CD4-positive, alpha-beta memory T cell (primary cell): Measurements from ENCODE around the gene NR3C2. TPM values are rescaled to one million over a fixed set of nuclear protein-coding genes. Genes with fewer than 3 reads are reported as not detected.

Experiments used
- CTCF ChIA-PET: fragments of 350-600 bp; sonication (Branson Sonifier 250); formaldehyde crosslinking; loops from one replicate; lab custom pipeline; 2021; ENCODE audit warnings: inconsistent platforms; ENCODE audit not compliant: partially characterized antibody; lab: Charles Lee
- POLR2A ChIA-PET: fragments of 350-600 bp; sonication (Branson Sonifier 250); formaldehyde crosslinking; loops from one replicate; lab custom pipeline; 2021; ENCODE audit not compliant: partially characterized antibody; lab: Charles Lee
- DNase-seq, 5 donors: peaks; one replicate each; pipeline versions ENCODE4 v3.0.0 to v3.0.0-alpha.2; 2020 to 2022; ENCODE audit warnings: mixed read lengths in 1 of 5
- H3K27ac ChIP-seq: one replicate; pipeline ENCODE4 v1.7.0; 2013; ENCODE audit warnings: low read depth, low read length
- H3K27me3 ChIP-seq: 2 replicates; pipeline ENCODE4 v1.7.0; 2013; ENCODE audit warnings: mild to moderate bottlenecking, low read length, moderate library complexity; ENCODE audit not compliant: insufficient read depth
- H3K36me3 ChIP-seq: 2 replicates; pipeline ENCODE4 v1.7.0; 2013; ENCODE audit warnings: mild to moderate bottlenecking, low read length, moderate library complexity; ENCODE audit not compliant: insufficient read depth
- H3K4me1 ChIP-seq: 2 replicates; pipeline ENCODE4 v1.7.0; 2013; ENCODE audit warnings: mild to moderate bottlenecking, low read length, moderate library complexity; ENCODE audit not compliant: insufficient read depth
- H3K4me3 ChIP-seq, 2 donors: one replicate each; pipeline ENCODE4 v1.7.0; 2013; ENCODE audit warnings: low read length in 2 of 2, mild to moderate bottlenecking in 1 of 2
- H3K9me3 ChIP-seq, 2 donors: one replicate each; pipeline ENCODE4 v1.7.0; 2013; ENCODE audit warnings: low read length in 2 of 2, control low read depth in 1 of 2; ENCODE audit not compliant: control insufficient read depth in 1 of 2
- H3K27ac Mint-ChIP-seq, 7 donors: one replicate each; pipeline ENCODE4 v1.8.0; 2020 to 2021; ENCODE audit warnings: mixed read lengths in 7 of 7, mild to moderate bottlenecking in 6 of 7, inconsistent platforms in 3 of 7, moderate library complexity in 3 of 7
- H3K27me3 Mint-ChIP-seq, 2 donors: one replicate each; pipeline ENCODE4 v1.8.0; 2020 to 2021; ENCODE audit warnings: mixed read lengths in 2 of 2
- H3K36me3 Mint-ChIP-seq, 2 donors: one replicate each; pipeline ENCODE4 v1.8.0; 2020 to 2021; ENCODE audit warnings: mixed read lengths in 2 of 2, inconsistent platforms in 1 of 2, mild to moderate bottlenecking in 1 of 2
- H3K4me1 Mint-ChIP-seq, 4 donors: one replicate each; pipeline ENCODE4 v1.8.0; 2020 to 2021; ENCODE audit warnings: mixed read lengths in 4 of 4, mild to moderate bottlenecking in 1 of 4
- H3K4me3 Mint-ChIP-seq, 8 donors: one replicate each; pipeline ENCODE4 v1.8.0; 2020 to 2021; ENCODE audit warnings: mixed read lengths in 8 of 8, mild to moderate bottlenecking in 7 of 8, moderate library complexity in 6 of 8, inconsistent platforms in 3 of 8
- H3K9me3 Mint-ChIP-seq, 8 donors: one replicate each; pipeline ENCODE4 v1.8.0; 2020 to 2021; ENCODE audit warnings: mixed read lengths in 8 of 8, mild to moderate bottlenecking in 5 of 8, inconsistent platforms in 3 of 8, moderate library complexity in 1 of 8
- intact Hi-C: fragments of 100-400 bp; cut with micrococcal nuclease; formaldehyde crosslinking; loops from one replicate; pipeline ENCODE4 v1.15.1; 2023
- polyA plus RNA-seq, 2 donors: library from polyadenylated mRNA; unstranded; fragments of 300-500 nt; fragmentation: Illumina TruSeq; gene quantifications; one replicate each; pipeline ENCODE4 v1.2.3, GENCODE V29; 2021
- total RNA-seq, 2 experiments: library from RNA; stranded (reverse); gene quantifications; one replicate each; pipeline ENCODE4 v1.2.3, GENCODE V29; 2021

Gene NR3C2
- total and polyA plus RNA-seq, 4 experiments from 2014 or later = 4.9 to 50.9 (median 26.8) TPM

DNA sequence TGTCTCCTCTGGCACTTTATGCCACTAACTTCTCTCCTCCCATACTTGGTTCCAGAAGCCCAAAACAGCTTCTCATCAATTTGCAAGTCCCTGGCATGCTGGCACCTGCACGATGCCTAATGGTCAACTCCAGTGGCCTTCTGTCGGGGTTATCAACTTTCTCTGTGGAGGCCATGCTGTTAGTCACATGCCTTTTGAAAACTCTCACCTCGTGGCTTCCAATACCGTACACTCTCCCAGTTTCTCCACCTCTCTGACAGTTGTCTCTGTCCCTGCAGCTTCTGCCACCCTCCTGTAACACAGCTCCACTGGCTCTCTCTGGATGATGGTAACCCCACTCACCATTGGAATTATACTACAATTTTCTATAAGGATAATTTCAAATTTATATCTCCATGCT, 324.0 kb downstream of the NR3C2 start:
- H3K27ac Mint-ChIP-seq = peak overlapping the region in 3 of 7 donors; percentile 23 to 47 (median 44)
- DNase-seq = no peak
- H3K4me1 Mint-ChIP-seq = peaks cover 9 to 55% (median 26%) of the 10 kb centered on the region in 4 donors
- ChIA-PET CTCF (no interaction called here), POLR2A (interaction anchor here (0.8 kb wide), 1 partner anchor 323 kb away, joined by 3 read pairs; no protein-coding TSS in a partner anchor)
- Histone ChIP-seq H3K4me1 (no peaks in the 10 kb centered on the region), H3K4me3 (no peak overlapping the region), H3K27me3 (no peaks in the 10 kb centered on the region), H3K36me3 (peaks cover 4% of the 10 kb centered on the region), H3K27ac (no peak overlapping the region), H3K9me3 (no peaks in the 10 kb centered on the region)
- no peaks in the 10 kb centered on the region for H3K27me3 Mint-ChIP-seq
- H3K4me3 Mint-ChIP-seq = no peak overlapping the region
- H3K9me3 Mint-ChIP-seq = peaks cover 0 to 6% (median 2%) of the 10 kb centered on the region in 8 donors
- intact Hi-C loops = no loop called here
- peaks cover 76 to 83% of the 10 kb centered on the region in 2 donors for H3K36me3 Mint-ChIP-seq

DNA sequence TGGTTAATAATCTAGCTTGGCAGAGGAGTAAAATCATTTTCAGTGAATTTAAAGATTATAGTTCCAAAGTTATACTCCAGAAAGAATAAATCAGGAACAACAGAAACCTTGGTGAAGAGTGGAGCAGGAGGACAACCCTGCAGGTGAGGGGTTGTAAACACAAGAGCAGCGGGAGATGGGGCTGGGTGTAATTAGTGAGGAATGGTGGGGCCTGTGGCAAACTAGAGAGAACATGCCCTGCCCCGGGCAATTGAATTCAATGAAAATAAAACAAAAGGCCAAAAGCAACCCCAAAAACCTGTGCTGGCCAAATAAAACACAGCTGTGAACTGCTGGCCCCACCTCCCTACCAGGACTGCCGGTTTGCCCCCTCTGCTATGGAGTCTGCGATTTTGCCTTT, 325.2 kb downstream of the NR3C2 start:
- no peaks in the 10 kb centered on the region for H3K27me3 ChIP-seq
- H3K9me3 ChIP-seq = no peaks in the 10 kb centered on the region
- H3K27ac Mint-ChIP-seq = peak overlapping the region in 5 of 7 donors; percentile 26 to 65 (median 60)
- ChIA-PET POLR2A (no interaction called here), CTCF (interaction anchor here (0.7 to 1.5 kb wide), 3 partner anchors 15 to 72 kb away, joined by 3 read pairs; no protein-coding TSS in a partner anchor)
- no peak overlapping the region for H3K27ac ChIP-seq
- peaks cover 16 to 62% (median 31%) of the 10 kb centered on the region in 4 donors for H3K4me1 Mint-ChIP-seq
- intact Hi-C loops = no loop called here
- no peaks in the 10 kb centered on the region for H3K9me3 Mint-ChIP-seq
- no peak for DNase-seq
- H3K36me3 ChIP-seq = peaks cover 4% of the 10 kb centered on the region
- peaks cover 81 to 83% of the 10 kb centered on the region in 2 donors for H3K36me3 Mint-ChIP-seq
- no peaks in the 10 kb centered on the region for H3K4me1 ChIP-seq
- H3K27me3 Mint-ChIP-seq = no peaks in the 10 kb centered on the region
- H3K4me3 Mint-ChIP-seq = no peak overlapping the region
- no peak overlapping the region for H3K4me3 ChIP-seq

DNA sequence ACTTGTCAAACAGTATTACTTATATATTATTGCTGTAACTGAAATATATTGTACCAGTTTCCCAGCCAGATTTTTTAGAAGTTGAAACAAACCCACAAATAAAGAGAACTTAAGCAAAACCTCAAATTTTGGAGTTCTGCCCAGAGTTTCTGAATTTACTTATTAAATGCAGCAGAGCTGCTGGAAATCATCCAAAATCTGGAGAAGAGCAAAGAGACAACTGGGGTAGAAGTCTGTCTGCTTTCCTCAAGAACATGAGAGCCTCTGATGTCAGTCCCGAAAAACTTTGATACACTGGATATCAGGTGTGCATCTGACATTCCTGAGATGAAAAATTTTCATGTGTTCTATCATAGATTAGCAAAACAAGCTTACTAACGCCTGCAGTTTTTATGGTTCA, 325.9 kb downstream of the NR3C2 start:
- intact Hi-C loops = no loop called here
- DNase-seq = no peak
- Histone ChIP-seq H3K27me3 (no peaks in the 10 kb centered on the region), H3K36me3 (peaks cover 4% of the 10 kb centered on the region), H3K9me3 (no peaks in the 10 kb centered on the region), H3K4me3 (no peak overlapping the region), H3K4me1 (no peaks in the 10 kb centered on the region), H3K27ac (no peak overlapping the region)
- Mint-ChIP-seq H3K4me1 (peaks cover 18 to 55% (median 32%) of the 10 kb centered on the region in 4 donors), H3K27ac (peak overlapping the region in 2 of 7 donors; percentile 36 to 41), H3K9me3 (peaks cover 0 to 4% (median 0%) of the 10 kb centered on the region in 8 donors), H3K4me3 (no peak overlapping the region), H3K36me3 (peaks cover 81 to 82% of the 10 kb centered on the region in 2 donors), H3K27me3 (no peaks in the 10 kb centered on the region)
- CTCF ChIA-PET = interaction anchor here (0.7 to 1.5 kb wide), 3 partner anchors 14 to 71 kb away, joined by 3 read pairs; no protein-coding TSS in a partner anchor
- POLR2A ChIA-PET = no interaction called here

DNA sequence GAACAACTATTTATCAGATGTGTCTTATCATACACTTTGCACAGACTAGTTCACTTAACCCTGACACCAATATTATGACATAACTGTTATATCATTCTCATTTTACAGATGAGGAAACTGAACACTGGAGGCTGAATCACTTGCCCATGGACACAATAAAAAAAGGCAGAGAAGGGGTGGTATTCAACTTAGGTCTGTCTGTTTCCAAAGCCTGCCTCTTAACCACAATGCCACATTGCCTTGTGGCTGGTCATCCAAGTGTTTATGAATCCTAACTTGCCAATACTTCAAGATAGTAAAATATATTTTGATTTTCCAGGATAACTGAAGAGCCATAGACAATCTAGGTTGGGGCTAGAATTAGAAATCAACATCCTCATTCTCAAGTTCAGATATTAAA, 327.8 kb downstream of the NR3C2 start:
- Mint-ChIP-seq H3K9me3 (peaks cover 0 to 4% (median 0%) of the 10 kb centered on the region in 8 donors), H3K4me3 (no peak overlapping the region), H3K36me3 (peaks cover 83% of the 10 kb centered on the region in 2 donors), H3K27ac (peak overlapping the region in 2 of 7 donors; percentile 1 to 5), H3K27me3 (no peaks in the 10 kb centered on the region), H3K4me1 (peaks cover 18 to 53% (median 32%) of the 10 kb centered on the region in 4 donors)
- no peaks in the 10 kb centered on the region for H3K9me3 ChIP-seq
- H3K36me3 ChIP-seq = peaks cover 4% of the 10 kb centered on the region
- intact Hi-C loops = no loop called here
- ChIA-PET CTCF (no interaction called here), POLR2A (no interaction called here)
- DNase-seq = no peak
- H3K27me3 ChIP-seq = no peaks in the 10 kb centered on the region
- H3K4me1 ChIP-seq = no peaks in the 10 kb centered on the region
- H3K27ac ChIP-seq = no peak overlapping the region
- H3K4me3 ChIP-seq = no peak overlapping the region

DNA sequence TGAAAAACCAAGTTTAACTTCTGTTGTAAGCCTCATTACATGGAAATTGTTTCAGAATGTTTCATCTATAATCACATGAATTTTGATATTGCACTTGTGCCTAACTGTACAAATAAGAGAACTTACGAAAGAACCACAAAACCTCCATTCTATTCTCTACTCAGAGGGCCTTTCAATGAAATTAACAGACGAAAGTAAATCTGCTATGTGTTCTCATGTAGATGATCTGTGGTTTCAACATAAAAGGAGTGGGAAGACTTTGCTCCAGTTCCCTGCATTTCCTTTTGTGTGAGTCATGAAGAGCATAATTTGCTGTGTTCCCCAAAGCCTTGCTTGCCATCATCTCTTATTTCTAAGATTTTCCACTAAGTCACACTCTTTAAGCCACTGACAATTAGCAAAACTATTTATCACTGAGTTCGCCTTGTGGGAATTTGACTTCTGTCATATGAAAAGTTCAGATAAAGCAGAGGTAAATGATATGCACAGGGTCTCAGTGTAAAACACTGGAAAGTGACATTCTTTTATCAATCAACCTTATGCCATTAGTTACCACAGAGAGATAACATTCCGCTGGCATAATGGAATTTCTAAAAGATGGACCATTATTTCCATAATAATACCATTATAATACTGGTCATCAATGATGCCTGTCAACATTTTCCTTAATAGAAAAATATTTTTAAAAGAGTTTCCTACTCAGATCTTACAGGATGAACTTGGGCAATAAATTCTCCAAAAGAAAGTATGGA, 329.8 kb downstream of the NR3C2 start:
- H3K36me3 Mint-ChIP-seq = peaks cover 81% of the 10 kb centered on the region in 2 donors
- no peak overlapping the region for H3K4me3 Mint-ChIP-seq
- H3K27ac Mint-ChIP-seq = peak overlapping the region in 3 of 7 donors; percentile 25 to 68 (median 28)
- Histone ChIP-seq H3K4me1 (no peaks in the 10 kb centered on the region), H3K4me3 (no peak overlapping the region), H3K27me3 (no peaks in the 10 kb centered on the region), H3K9me3 (no peaks in the 10 kb centered on the region), H3K36me3 (peaks cover 4% of the 10 kb centered on the region), H3K27ac (no peak overlapping the region)
- ChIA-PET POLR2A (no interaction called here), CTCF (no interaction called here)
- no peaks in the 10 kb centered on the region for H3K27me3 Mint-ChIP-seq
- DNase-seq = no peak
- intact Hi-C loops = no loop called here
- peaks cover 13 to 35% (median 20%) of the 10 kb centered on the region in 4 donors for H3K4me1 Mint-ChIP-seq
- peaks cover 0 to 5% (median 0%) of the 10 kb centered on the region in 8 donors for H3K9me3 Mint-ChIP-seq

DNA sequence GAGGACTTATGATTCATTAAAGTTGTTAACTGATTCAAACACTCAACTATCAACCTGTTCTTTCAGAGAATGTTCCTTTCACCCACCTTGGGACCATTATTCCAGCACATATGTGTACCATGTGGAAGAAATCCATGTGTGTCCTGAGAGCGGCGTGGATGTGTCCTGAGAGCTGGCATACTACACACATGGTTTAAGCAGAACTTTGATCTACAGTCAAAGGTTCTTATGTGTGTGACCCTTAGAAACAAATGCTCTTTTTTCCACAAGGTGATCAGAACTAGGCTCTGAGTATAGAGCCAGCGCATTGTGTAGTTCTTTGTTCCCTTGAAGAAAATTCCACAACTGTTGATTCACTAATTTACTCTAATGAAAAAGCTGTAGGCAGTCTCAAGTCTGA, 332.0 kb downstream of the NR3C2 start:
- H3K27me3 Mint-ChIP-seq = no peaks in the 10 kb centered on the region
- Histone ChIP-seq H3K4me3 (no peak overlapping the region), H3K9me3 (no peaks in the 10 kb centered on the region), H3K27me3 (no peaks in the 10 kb centered on the region), H3K27ac (no peak overlapping the region), H3K4me1 (no peaks in the 10 kb centered on the region), H3K36me3 (peaks cover 4% of the 10 kb centered on the region)
- no peak for DNase-seq
- H3K4me1 Mint-ChIP-seq = peaks cover 10 to 30% (median 21%) of the 10 kb centered on the region in 4 donors
- CTCF ChIA-PET = no interaction called here
- intact Hi-C loops = no loop called here
- peak overlapping the region in 1 of 7 donors; percentile 6 for H3K27ac Mint-ChIP-seq
- H3K9me3 Mint-ChIP-seq = peaks cover 0 to 6% (median 3%) of the 10 kb centered on the region in 8 donors
- H3K4me3 Mint-ChIP-seq = no peak overlapping the region
- POLR2A ChIA-PET = no interaction called here
- H3K36me3 Mint-ChIP-seq = peaks cover 91% of the 10 kb centered on the region in 2 donors

DNA sequence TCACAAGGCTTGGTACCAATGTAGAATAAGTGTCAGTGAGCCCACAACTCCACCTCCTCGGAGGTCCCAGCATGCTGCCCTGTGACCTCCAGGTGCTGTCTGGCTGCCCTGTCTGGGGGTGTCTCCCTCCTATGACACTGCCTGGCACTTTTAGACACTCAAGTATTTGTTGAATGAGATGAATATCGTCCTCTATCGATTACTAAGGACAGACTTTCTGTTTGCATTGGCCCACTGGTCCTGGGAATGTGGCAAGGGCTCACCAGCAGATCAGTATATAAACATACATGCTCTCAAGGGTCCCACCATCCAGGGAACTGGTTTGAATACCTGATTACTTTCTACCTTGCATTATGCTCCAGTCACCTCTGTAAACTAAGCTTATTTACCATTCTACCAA, 333.0 kb downstream of the NR3C2 start:
- Histone ChIP-seq H3K27ac (no peak overlapping the region), H3K27me3 (no peaks in the 10 kb centered on the region), H3K36me3 (peaks cover 4% of the 10 kb centered on the region), H3K4me3 (no peak overlapping the region), H3K4me1 (no peaks in the 10 kb centered on the region), H3K9me3 (no peaks in the 10 kb centered on the region)
- Mint-ChIP-seq H3K27me3 (no peaks in the 10 kb centered on the region), H3K4me3 (no peak overlapping the region), H3K27ac (peak overlapping the region in 1 of 7 donors; percentile 19), H3K36me3 (peaks cover 92% of the 10 kb centered on the region in 2 donors), H3K9me3 (peaks cover 0 to 6% (median 3%) of the 10 kb centered on the region in 8 donors), H3K4me1 (peaks cover 10 to 29% (median 19%) of the 10 kb centered on the region in 4 donors)
- ChIA-PET CTCF (no interaction called here), POLR2A (no interaction called here)
- intact Hi-C loops = no loop called here
- DNase-seq = no peak
